Measurements from ENCODE around the gene TMEM59.
"Not testable (repeated sequence)": the region's sequence is repeated elsewhere in the genome, so short reads cannot be mapped to it uniquely, and the experiment has no call there.

GRCh38 chr1:54094730-54095105, 41.7 kb upstream of the TMEM59 start:
- TF ChIP-seq, protein P1, sequence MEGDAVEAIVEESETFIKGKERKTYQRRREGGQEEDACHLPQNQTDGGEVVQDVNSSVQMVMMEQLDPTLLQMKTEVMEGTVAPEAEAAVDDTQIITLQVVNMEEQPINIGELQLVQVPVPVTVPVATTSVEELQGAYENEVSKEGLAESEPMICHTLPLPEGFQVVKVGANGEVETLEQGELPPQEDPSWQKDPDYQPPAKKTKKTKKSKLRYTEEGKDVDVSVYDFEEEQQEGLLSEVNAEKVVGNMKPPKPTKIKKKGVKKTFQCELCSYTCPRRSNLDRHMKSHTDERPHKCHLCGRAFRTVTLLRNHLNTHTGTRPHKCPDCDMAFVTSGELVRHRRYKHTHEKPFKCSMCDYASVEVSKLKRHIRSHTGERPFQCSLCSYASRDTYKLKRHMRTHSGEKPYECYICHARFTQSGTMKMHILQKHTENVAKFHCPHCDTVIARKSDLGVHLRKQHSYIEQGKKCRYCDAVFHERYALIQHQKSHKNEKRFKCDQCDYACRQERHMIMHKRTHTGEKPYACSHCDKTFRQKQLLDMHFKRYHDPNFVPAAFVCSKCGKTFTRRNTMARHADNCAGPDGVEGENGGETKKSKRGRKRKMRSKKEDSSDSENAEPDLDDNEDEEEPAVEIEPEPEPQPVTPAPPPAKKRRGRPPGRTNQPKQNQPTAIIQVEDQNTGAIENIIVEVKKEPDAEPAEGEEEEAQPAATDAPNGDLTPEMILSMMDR (optimal IDR thresholded peaks at IDR 0.05 in 1 of 3, IDR thresholded peaks at IDR 0.05 in 1 of 3, conservative IDR thresholded peaks at IDR 0.05 in 1 of 3; ENCODE audit: extremely low read depth in 1 of 3, insufficient read depth in 2 of 3, low read length in 3 of 3) = not testable (repeated sequence)
- not testable (repeated sequence) for TF ChIP-seq EZH2 (IDR thresholded peaks at IDR 0.05; ENCODE audit: low read length)

Data from keratinocyte (primary cell).